K562 (cell line): ENCODE data around the gene PTBP3. TPM values are rescaled to one million over a fixed set of nuclear protein-coding genes. Genes with fewer than 3 reads are reported as not detected.

Source experiments
- CAMTA2 ChIP-seq: fragments of 250-450 bp; sonication (Bioruptor Pico); conservative IDR thresholded peaks from 2 replicates; pipeline ENCODE4 v1.5.1; 2022
- CBX3 ChIP-seq, 2 experiments: IDR thresholded peaks; 1 replicate in 1 of 2; 2 replicates in 1 of 2; pipeline ENCODE4 v1.6.1; 2012; ENCODE audit warnings: inconsistent platforms in 2 of 2, low read length in 2 of 2, borderline replicate concordance in 1 of 2, control low read depth in 1 of 2
- CC2D1A ChIP-seq: fragments of 450-650 bp; IDR thresholded peaks from 2 replicates; pipeline ENCODE4 v1.6.1; 2017; ENCODE audit warnings: mild to moderate bottlenecking
- CCAR2 ChIP-seq: fragments of 200-400 bp; formaldehyde crosslinking; IDR thresholded peaks from 2 replicates; pipeline ENCODE4 v1.6.1; 2017; ENCODE audit warnings: mild to moderate bottlenecking, low read depth, low read length
- ELF4 ChIP-seq: fragments of 450-650 bp; formaldehyde crosslinking; IDR thresholded peaks from 2 replicates; pipeline ENCODE4 v1.4.0; 2022; ENCODE audit warnings: missing genetic modification characterization
- ELK1 ChIP-seq: sonication (generic); formaldehyde crosslinking; IDR thresholded peaks from 2 replicates; pipeline ENCODE4 v1.8.1; 2022; ENCODE audit warnings: missing genetic modification reagents
- ETS2 ChIP-seq: IDR thresholded peaks from 2 replicates; pipeline ENCODE4 v1.6.1; 2016; ENCODE audit warnings: borderline replicate concordance, missing genetic modification characterization, mild to moderate bottlenecking, moderate library complexity, missing compliant biosample characterization; ENCODE audit not compliant: poor library complexity, severe bottlenecking
- GABPB1 ChIP-seq: sonication (generic); formaldehyde crosslinking; IDR thresholded peaks from 2 replicates; pipeline ENCODE4 v1.8.0; 2022; ENCODE audit warnings: mild to moderate bottlenecking, missing genetic modification reagents
- GTF2F1 ChIP-seq: IDR thresholded peaks from 2 replicates; pipeline ENCODE4 v1.6.1; 2011; ENCODE audit warnings: low read depth, low read length, improper control_type of control experiment
- HSF4 ChIP-seq: fragments of 250-450 bp; sonication (Bioruptor Pico); IDR thresholded peaks from 2 replicates; pipeline ENCODE4 v2.1.2; 2022; ENCODE audit warnings: mild to moderate bottlenecking, moderate library complexity, borderline replicate concordance
- KAT2B ChIP-seq: IDR thresholded peaks from one replicate; pipeline ENCODE4 v1.6.1; 2012; ENCODE audit warnings: low read depth, mild to moderate bottlenecking, control low read depth, inconsistent platforms, low read length, moderate library complexity
- KLF1 ChIP-seq: fragments of 450-650 bp; IDR thresholded peaks from 2 replicates; pipeline ENCODE4 v1.6.1; 2016; ENCODE audit warnings: missing genetic modification characterization, missing compliant biosample characterization
- NFYB ChIP-seq: IDR thresholded peaks from 2 replicates; pipeline ENCODE4 v1.6.1; 2011; ENCODE audit warnings: mild to moderate bottlenecking, moderate library complexity; ENCODE audit not compliant: insufficient read length; ENCODE audit errors: extremely low read depth
- NR2F6 ChIP-seq: fragments of 450-650 bp; formaldehyde crosslinking; IDR thresholded peaks from 2 replicates; pipeline ENCODE4 v1.4.0; 2020; ENCODE audit warnings: mild to moderate bottlenecking
- ZNF431 ChIP-seq: sonication (generic); formaldehyde crosslinking; IDR thresholded peaks from 2 replicates; pipeline ENCODE4 v1.8.0; 2022; ENCODE audit warnings: mild to moderate bottlenecking, missing genetic modification reagents
- ZNF695 ChIP-seq: fragments of 450-650 bp; formaldehyde crosslinking; IDR thresholded peaks from 2 replicates; pipeline ENCODE4 v1.4.0; 2020; ENCODE audit warnings: mild to moderate bottlenecking, moderate library complexity
- ZNF778 ChIP-seq: fragments of 450-650 bp; formaldehyde crosslinking; IDR thresholded peaks from 2 replicates; pipeline ENCODE4 v1.4.0; 2020; ENCODE audit warnings: mild to moderate bottlenecking, moderate library complexity
- polyA plus RNA-seq, 8 experiments: library from polyadenylated mRNA; depleted of rRNA in 4 of 8; stranded (reverse) in 5 of 8; unstranded in 3 of 8; fragments of >200 nt; fragmentation: Nextera tagmentation in 2 of 8; fragmentation: Illumina TruSeq in 1 of 8; extraction: Ambion mirVana in 2 of 8; extraction: Trizol in 1 of 8; gene quantifications; 2 replicates each; pipeline versions ENCODE4 v1.2.1 to v1.2.3, GENCODE V29; 2011 to 2014; ENCODE audit warnings: inconsistent platforms in 1 of 8, missing spikeins in 1 of 8
- total RNA-seq, 7 experiments: library from RNA; depleted of rRNA in 6 of 7; stranded (reverse); fragments of >200 nt in 6 of 7; fragmentation: Illumina TruSeq in 2 of 7; extraction: Trizol in 2 of 7; gene quantifications; 2 replicates each; pipeline versions ENCODE4 v1.2.1 to v1.2.3, GENCODE V29; 2011 to 2021; ENCODE audit warnings: low replicate concordance in 1 of 7
- TF ChIP-seq, protein P1 (sequence below), 2 experiments: fragments of 450-650 bp; formaldehyde crosslinking in 1 of 2; IDR thresholded peaks; 2 replicates each; pipeline versions ENCODE4 v1.4.0 to v1.6.1; 2014 to 2020; ENCODE audit warnings: mild to moderate bottlenecking in 2 of 2, borderline replicate concordance in 1 of 2, low read depth in 1 of 2
- TF ChIP-seq, protein P2 (sequence below): fragments of 250-450 bp; sonication (Bioruptor Pico); IDR thresholded peaks from 2 replicates; pipeline ENCODE4 v1.5.0; 2022; ENCODE audit warnings: mild to moderate bottlenecking

PTBP3 gene
- total and polyA plus RNA-seq, 9 of the 15 experiments (the other 6 are each of a cell fraction or from before 2014, with no cell fraction given), result 22.4 to 132 (median 68.0) TPM

DNA sequence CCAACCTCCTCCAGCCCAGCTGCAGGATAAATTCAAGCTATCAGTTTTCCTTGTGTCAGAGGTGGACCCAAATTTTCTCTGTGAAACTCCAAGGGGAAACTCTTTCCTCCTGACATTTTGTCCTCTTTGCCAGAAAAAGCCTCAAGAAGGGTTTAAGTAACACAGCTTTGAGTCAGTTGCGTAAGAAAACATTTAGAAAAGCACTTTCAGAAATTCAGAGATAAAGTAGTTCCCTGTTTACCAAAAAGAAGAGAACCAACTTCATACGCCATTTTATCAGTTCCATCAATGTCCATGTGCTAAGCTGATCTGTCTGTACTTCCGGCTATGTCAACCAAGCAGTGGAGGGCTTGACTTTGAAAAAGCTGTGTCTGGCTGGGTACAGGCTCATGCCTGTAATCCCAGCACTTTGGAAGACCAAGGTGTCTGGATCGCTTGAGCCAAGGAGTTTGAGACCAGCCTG, 138.4 kb downstream of the PTBP3 start (continued):
- TF ChIP-seq, protein P1, sequence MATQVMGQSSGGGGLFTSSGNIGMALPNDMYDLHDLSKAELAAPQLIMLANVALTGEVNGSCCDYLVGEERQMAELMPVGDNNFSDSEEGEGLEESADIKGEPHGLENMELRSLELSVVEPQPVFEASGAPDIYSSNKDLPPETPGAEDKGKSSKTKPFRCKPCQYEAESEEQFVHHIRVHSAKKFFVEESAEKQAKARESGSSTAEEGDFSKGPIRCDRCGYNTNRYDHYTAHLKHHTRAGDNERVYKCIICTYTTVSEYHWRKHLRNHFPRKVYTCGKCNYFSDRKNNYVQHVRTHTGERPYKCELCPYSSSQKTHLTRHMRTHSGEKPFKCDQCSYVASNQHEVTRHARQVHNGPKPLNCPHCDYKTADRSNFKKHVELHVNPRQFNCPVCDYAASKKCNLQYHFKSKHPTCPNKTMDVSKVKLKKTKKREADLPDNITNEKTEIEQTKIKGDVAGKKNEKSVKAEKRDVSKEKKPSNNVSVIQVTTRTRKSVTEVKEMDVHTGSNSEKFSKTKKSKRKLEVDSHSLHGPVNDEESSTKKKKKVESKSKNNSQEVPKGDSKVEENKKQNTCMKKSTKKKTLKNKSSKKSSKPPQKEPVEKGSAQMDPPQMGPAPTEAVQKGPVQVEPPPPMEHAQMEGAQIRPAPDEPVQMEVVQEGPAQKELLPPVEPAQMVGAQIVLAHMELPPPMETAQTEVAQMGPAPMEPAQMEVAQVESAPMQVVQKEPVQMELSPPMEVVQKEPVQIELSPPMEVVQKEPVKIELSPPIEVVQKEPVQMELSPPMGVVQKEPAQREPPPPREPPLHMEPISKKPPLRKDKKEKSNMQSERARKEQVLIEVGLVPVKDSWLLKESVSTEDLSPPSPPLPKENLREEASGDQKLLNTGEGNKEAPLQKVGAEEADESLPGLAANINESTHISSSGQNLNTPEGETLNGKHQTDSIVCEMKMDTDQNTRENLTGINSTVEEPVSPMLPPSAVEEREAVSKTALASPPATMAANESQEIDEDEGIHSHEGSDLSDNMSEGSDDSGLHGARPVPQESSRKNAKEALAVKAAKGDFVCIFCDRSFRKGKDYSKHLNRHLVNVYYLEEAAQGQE (IDR thresholded peaks at IDR 0.05; ENCODE audit: borderline replicate concordance), result no peak
- TF ChIP-seq, protein P1 (CRISPR knock-in tag; IDR thresholded peaks at IDR 0.05; ENCODE audit: low read depth), result no peak
- TF ChIP-seq KLF1 (tag) (no peak), KAT2B (no peak), ELF4 (CRISPR knock-in tag) (no peak), NR2F6 (no peak), GABPB1 (CRISPR knock-in tag) (no peak), GTF2F1 (no peak), NFYB (no peak), ZNF431 (CRISPR knock-in tag) (no peak), CAMTA2 (CRISPR knock-in tag) (no peak), HSF4 (CRISPR knock-in tag) (no peak), CC2D1A (no peak), ELK1 (no peak), ZNF778 (CRISPR knock-in tag) (no peak), ZNF695 (CRISPR knock-in tag) (no peak), CCAR2 (no peak), ETS2 (tag) (no peak), CBX3 (IDR thresholded peaks at IDR 0.05; ENCODE audit: borderline replicate concordance in 1 of 2, low read length in 2 of 2) (no peak)
- TF ChIP-seq, protein P2, sequence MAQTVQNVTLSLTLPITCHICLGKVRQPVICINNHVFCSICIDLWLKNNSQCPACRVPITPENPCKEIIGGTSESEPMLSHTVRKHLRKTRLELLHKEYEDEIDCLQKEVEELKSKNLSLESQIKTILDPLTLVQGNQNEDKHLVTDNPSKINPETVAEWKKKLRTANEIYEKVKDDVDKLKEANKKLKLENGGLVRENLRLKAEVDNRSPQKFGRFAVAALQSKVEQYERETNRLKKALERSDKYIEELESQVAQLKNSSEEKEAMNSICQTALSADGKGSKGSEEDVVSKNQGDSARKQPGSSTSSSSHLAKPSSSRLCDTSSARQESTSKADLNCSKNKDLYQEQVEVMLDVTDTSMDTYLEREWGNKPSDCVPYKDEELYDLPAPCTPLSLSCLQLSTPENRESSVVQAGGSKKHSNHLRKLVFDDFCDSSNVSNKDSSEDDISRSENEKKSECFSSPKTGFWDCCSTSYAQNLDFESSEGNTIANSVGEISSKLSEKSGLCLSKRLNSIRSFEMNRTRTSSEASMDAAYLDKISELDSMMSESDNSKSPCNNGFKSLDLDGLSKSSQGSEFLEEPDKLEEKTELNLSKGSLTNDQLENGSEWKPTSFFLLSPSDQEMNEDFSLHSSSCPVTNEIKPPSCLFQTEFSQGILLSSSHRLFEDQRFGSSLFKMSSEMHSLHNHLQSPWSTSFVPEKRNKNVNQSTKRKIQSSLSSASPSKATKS, result no peak
